SK-N-SH (cell line): Measurements from ENCODE around the gene PRKCA. TPM values are rescaled to one million over a fixed set of nuclear protein-coding genes. Genes with fewer than 3 reads are reported as not detected.

Experiments
- CTCF ChIA-PET: fragments of 300-600, 350-600 bp; formaldehyde crosslinking; extraction: SDS; loops from one replicate; lab custom pipeline; 2021; lab: Yijun Ruan, JAX
- POLR2A ChIA-PET: fragments of 350-600 bp; sonication (Branson Sonifier 250); formaldehyde crosslinking; extraction: SDS; loops from one replicate; lab custom pipeline; 2020; ENCODE audit warnings: antibody characterized with exemption, inconsistent platforms; lab: Yijun Ruan, JAX
- DNase-seq: peaks from one replicate; pipeline ENCODE4 v3.0.0; 2012
- H2AFZ ChIP-seq: fragments of 200-600 bp; sonication (generic); 2 replicates; pipeline ENCODE4 v1.8.1; 2016; ENCODE audit warnings: antibody characterized with exemption, mild to moderate bottlenecking, low read depth
- H3F3A ChIP-seq: fragments of 200-600 bp; sonication (generic); replicated peaks from 2 replicates; pipeline ENCODE3; 2016; ENCODE audit warnings: antibody characterized with exemption, mild to moderate bottlenecking; ENCODE audit not compliant: insufficient read depth
- H3K27ac ChIP-seq, 2 experiments: fragments of 200-500 bp in 1 of 2; fragments of 200-600 bp in 1 of 2; sonication (Bioruptor generic) in 1 of 2; sonication (generic), shearing (Covaris generic) in 1 of 2; 2 replicates each; pipeline versions ENCODE4 v1.5.1 to v1.6.1; 2014 to 2016; ENCODE audit warnings: low read depth in 2 of 2, inconsistent platforms in 1 of 2, low read length in 1 of 2, mild to moderate bottlenecking in 1 of 2, mixed read lengths in 1 of 2
- H3K27me3 ChIP-seq: fragments of 200-600 bp; sonication (generic), shearing (Covaris generic); 2 replicates; pipeline ENCODE4 v1.6.1; 2016; ENCODE audit warnings: mixed run types; ENCODE audit not compliant: insufficient read depth
- H3K36me3 ChIP-seq, 2 experiments: fragments of 200-500 bp in 1 of 2; fragments of 200-600 bp in 1 of 2; sonication (Bioruptor generic) in 1 of 2; sonication (generic) in 1 of 2; replicated peaks in 1 of 2; 2 replicates each; pipeline versions ENCODE3 to v1.5.1; 2014 to 2016; ENCODE audit warnings: low read length in 1 of 2, mild to moderate bottlenecking in 1 of 2; ENCODE audit not compliant: insufficient read depth in 2 of 2, control insufficient read depth in 1 of 2
- H3K4me1 ChIP-seq, 2 experiments: fragments of 200-500 bp in 1 of 2; fragments of 200-600 bp in 1 of 2; sonication (Bioruptor generic) in 1 of 2; sonication (generic), shearing (Covaris generic) in 1 of 2; 2 replicates each; pipeline versions ENCODE4 v1.5.1 to v1.6.1; 2014 to 2016; ENCODE audit warnings: low read depth in 1 of 2, low read length in 1 of 2, mixed run types in 1 of 2; ENCODE audit not compliant: insufficient read depth in 2 of 2, control insufficient read depth in 1 of 2
- H3K4me2 ChIP-seq: fragments of 200-600 bp; sonication (generic), shearing (Covaris generic); 2 replicates; pipeline ENCODE4 v1.6.1; 2017; ENCODE audit warnings: mixed run types
- H3K4me3 ChIP-seq, 2 experiments: fragments of 200-500 bp in 1 of 2; fragments of 200-600 bp in 1 of 2; sonication (Bioruptor generic) in 1 of 2; sonication (generic), shearing (Covaris generic) in 1 of 2; 2 replicates each; pipeline versions ENCODE4 v1.5.1 to v1.8.1; 2014 to 2016; ENCODE audit warnings: low read depth in 2 of 2, inconsistent platforms in 1 of 2, low read length in 1 of 2, mild to moderate bottlenecking in 1 of 2, mixed read lengths in 1 of 2, moderate library complexity in 1 of 2
- H3K79me2 ChIP-seq: fragments of 200-600 bp; sonication (generic); 2 replicates; pipeline ENCODE4 v1.8.1; 2017; ENCODE audit warnings: mild to moderate bottlenecking; ENCODE audit not compliant: insufficient read depth
- H3K9ac ChIP-seq: fragments of 200-600 bp; sonication (generic); 2 replicates; pipeline ENCODE4 v1.6.1; 2017; ENCODE audit warnings: mixed run types
- H3K9me2 ChIP-seq: fragments of 200-600 bp; sonication (generic); 2 replicates; pipeline ENCODE4 v1.6.1; 2017; ENCODE audit warnings: mixed run types
- H3K9me3 ChIP-seq: fragments of 200-600 bp; sonication (generic); 2 replicates; pipeline ENCODE4 v1.6.1; 2017; ENCODE audit warnings: mixed run types, mild to moderate bottlenecking, moderate library complexity
- H4K20me1 ChIP-seq: fragments of 200-600 bp; sonication (generic); 2 replicates; pipeline ENCODE4 v1.6.1; 2017; ENCODE audit warnings: mild to moderate bottlenecking, mixed run types; ENCODE audit not compliant: insufficient read depth
- CHD2 ChIP-seq: fragments of 150-350 bp; IDR thresholded peaks from 2 replicates; pipeline ENCODE4 v1.6.1; 2018; ENCODE audit warnings: low read length; ENCODE audit not compliant: partially characterized antibody
- CTCF ChIP-seq: fragments of 200-600 bp; sonication (generic); IDR thresholded peaks from 2 replicates; pipeline ENCODE4 v1.6.1; 2017; ENCODE audit warnings: antibody characterized with exemption, mild to moderate bottlenecking, moderate library complexity
- EP300 ChIP-seq, 2 experiments: IDR thresholded peaks; 2 replicates each; pipeline versions ENCODE4 v1.4.0 to v1.6.1; 2012; ENCODE audit warnings: borderline replicate concordance in 1 of 2, low read depth in 1 of 2, low read length in 1 of 2
- FOXJ3 ChIP-seq: sonication (generic); formaldehyde crosslinking; IDR thresholded peaks from 2 replicates; pipeline ENCODE4 v1.5.1; 2020; ENCODE audit warnings: mild to moderate bottlenecking, missing genetic modification reagents
- GABPA ChIP-seq: IDR thresholded peaks from 2 replicates; pipeline ENCODE4 v1.4.0; 2012; ENCODE audit warnings: low read depth, mild to moderate bottlenecking
- JUND ChIP-seq: IDR thresholded peaks from 2 replicates; pipeline ENCODE4 v1.4.0; 2012
- MAX ChIP-seq: IDR thresholded peaks from 2 replicates; pipeline ENCODE4 v1.4.0; 2012; ENCODE audit warnings: low read depth
- MEF2A ChIP-seq: IDR thresholded peaks from 2 replicates; pipeline ENCODE4 v1.4.0; 2012; ENCODE audit warnings: low read depth, borderline replicate concordance
- MXI1 ChIP-seq: IDR thresholded peaks from 2 replicates; pipeline ENCODE4 v1.6.1; 2012; ENCODE audit warnings: mild to moderate bottlenecking, low read depth, low read length, improper control_type of control experiment
- NFIC ChIP-seq: IDR thresholded peaks from 2 replicates; pipeline ENCODE4 v1.4.0; 2012; ENCODE audit warnings: borderline replicate concordance
- NRF1 ChIP-seq: IDR thresholded peaks from 2 replicates; pipeline ENCODE4 v1.6.1; 2012; ENCODE audit warnings: low read depth, mild to moderate bottlenecking, low read length
- PBX3 ChIP-seq: IDR thresholded peaks from 2 replicates; pipeline ENCODE4; 2012
- POLR2AphosphoS5 ChIP-seq: IDR thresholded peaks from 2 replicates; pipeline ENCODE4 v1.6.1; 2012; ENCODE audit warnings: low read depth, low read length
- TCF12 ChIP-seq: IDR thresholded peaks from 2 replicates; pipeline ENCODE4 v1.4.0; 2012
- YY1 ChIP-seq: IDR thresholded peaks from 2 replicates; pipeline ENCODE4 v1.4.0; 2012; ENCODE audit warnings: low read depth, mild to moderate bottlenecking
- WGBS: methylation state at CpG from one replicate; pipeline ENCODE4 v1.1.6; 2017; ENCODE audit warnings: low lambda C conversion rate; 5-methylcytosine and 5-hydroxymethylcytosine counted together
- polyA plus RNA-seq, 3 experiments: library from polyadenylated mRNA; depleted of rRNA; stranded (reverse); fragments of >200 nt; gene quantifications; 2 replicates each; pipeline ENCODE4 v1.2.3, GENCODE V29; 2012
- TF ChIP-seq, protein P1 (sequence below): fragments of 150-350 bp; IDR thresholded peaks from 2 replicates; pipeline ENCODE4 v1.6.1; 2017; ENCODE audit warnings: antibody characterized with exemption, low read length, low read depth, borderline replicate concordance

Gene PRKCA
- polyA plus RNA-seq, 1 of the 3 experiments (the other 2 are of a cell fraction): 108 TPM

- Histone ChIP-seq H3K27ac (no peak overlapping the region), H3K9me3 (no peaks in the 10 kb centered on the region), H2AFZ (no peak overlapping the region), H3K4me1 (peaks cover 0 to 3% of the 10 kb centered on the region in 2 experiments; a peak in 1 of 4 replicates), H3K27me3 (no peaks in the 10 kb centered on the region), H3K4me3 (no peak overlapping the region), H3K79me2 (peaks cover 33% of the 10 kb centered on the region), H3F3A (peaks cover 13% of the 10 kb centered on the region), H4K20me1 (peaks cover 6% of the 10 kb centered on the region; the same call in 1 of the 2 replicates), H3K9ac (no peak overlapping the region), H3K9me2 (no peaks in the 10 kb centered on the region), H3K4me2 (no peak overlapping the region), H3K36me3 (peaks cover 64 to 79% of the 10 kb centered on the region in 2 experiments)
- no peak for TF ChIP-seq NFIC
- no peak for TF ChIP-seq POLR2AphosphoS5
- no peak for TF ChIP-seq YY1
- TF ChIP-seq, protein P1, sequence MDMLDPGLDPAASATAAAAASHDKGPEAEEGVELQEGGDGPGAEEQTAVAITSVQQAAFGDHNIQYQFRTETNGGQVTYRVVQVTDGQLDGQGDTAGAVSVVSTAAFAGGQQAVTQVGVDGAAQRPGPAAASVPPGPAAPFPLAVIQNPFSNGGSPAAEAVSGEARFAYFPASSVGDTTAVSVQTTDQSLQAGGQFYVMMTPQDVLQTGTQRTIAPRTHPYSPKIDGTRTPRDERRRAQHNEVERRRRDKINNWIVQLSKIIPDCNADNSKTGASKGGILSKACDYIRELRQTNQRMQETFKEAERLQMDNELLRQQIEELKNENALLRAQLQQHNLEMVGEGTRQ: no peak
- TF ChIP-seq EP300 (IDR thresholded peaks at IDR 0.05; ENCODE audit: borderline replicate concordance in 1 of 2, low read depth in 1 of 2, low read length in 1 of 2): no peak
- TF ChIP-seq NRF1: no peak
- no peak for TF ChIP-seq MAX
- TF ChIP-seq CHD2: no peak
- TF ChIP-seq MEF2A: no peak
- no peak for TF ChIP-seq TCF12
- TF ChIP-seq CTCF: no peak
- no peak for TF ChIP-seq JUND
- no peak for TF ChIP-seq MXI1
- TF ChIP-seq PBX3: no peak
- no peak for TF ChIP-seq FOXJ3
- TF ChIP-seq GABPA: no peak
- 97% methylated on average over 9 of the region's 10 CpGs for WGBS
- ChIA-PET POLR2A (no interaction called here), CTCF (interaction anchor here (0.9 to 1.8 kb wide), 6 partner anchors 10 to 379 kb away, joined by 3 to 7 read pairs (median 3); no protein-coding TSS in a partner anchor)
- DNase-seq: no peak
Measured at GRCh38 chr17:66645259-66645658, 342.8 kb downstream of the PRKCA start.
